Measurements from ENCODE around the gene LNX2.
"Not testable (repeated sequence)": the region's sequence is repeated elsewhere in the genome, so short reads cannot be mapped to it uniquely, and the experiment has no call there.

Gene LNX2

GRCh38 chr13:27636589-27637288, 16.4 kb upstream of the LNX2 start:
- no peak for DNase-seq

GRCh38 chr13:27635266-27635665, 14.9 kb upstream of the LNX2 start:
- no peak for DNase-seq

GRCh38 chr13:27634791-27635190, 14.5 kb upstream of the LNX2 start:
- no peak for DNase-seq

- no peak for DNase-seq
Observed at GRCh38 chr13:27634231-27634630, 13.9 kb upstream of the LNX2 start.

- no peak for DNase-seq
Observed at GRCh38 chr13:27632648-27633047, 12.3 kb upstream of the LNX2 start.

GRCh38 chr13:27632214-27632613, 11.9 kb upstream of the LNX2 start:
- no peak for DNase-seq

- no peak for DNase-seq
Observed at GRCh38 chr13:27631665-27632064, 11.3 kb upstream of the LNX2 start.

GRCh38 chr13:27631156-27631555, 10.8 kb upstream of the LNX2 start:
- DNase-seq = no peak

GRCh38 chr13:27628766-27629165, 8.4 kb upstream of the LNX2 start:
- DNase-seq = not testable (repeated sequence)

- DNase-seq = no peak
Observed at GRCh38 chr13:27628081-27628480, 7.8 kb upstream of the LNX2 start.

GRCh38 chr13:27627380-27627779, 7.1 kb upstream of the LNX2 start:
- no peak for DNase-seq

GRCh38 chr13:27625839-27626238, 5.5 kb upstream of the LNX2 start:
- DNase-seq = no peak

- DNase-seq = no peak
Observed at GRCh38 chr13:27624071-27624470, 3.7 kb upstream of the LNX2 start.

- DNase-seq = no peak
Observed at GRCh38 chr13:27622881-27623280, 2.6 kb upstream of the LNX2 start.

- DNase-seq = no peak
Observed at GRCh38 chr13:27622102-27622820, 1.9 kb upstream of the LNX2 start.

- DNase-seq = no peak
Observed at GRCh38 chr13:27621366-27622101, 1.2 kb upstream of the LNX2 start, which contains the start of gene POLR1D. POLR1D (plus strand) TSS chr13:27621892; CDS start chr13:27621984, 92 bp downstream.

GRCh38 chr13:27621116-27621365, 712 bp upstream of the LNX2 start:
- DNase-seq = no peak

- no peak for DNase-seq
Observed at GRCh38 chr13:27619728-27620376, 477 bp downstream of the LNX2 start.

- no peak for DNase-seq
Observed at GRCh38 chr13:27619093-27619727, 1.1 kb downstream of the LNX2 start.

- DNase-seq = no peak
Observed at GRCh38 chr13:27617881-27618321, 2.4 kb downstream of the LNX2 start.

- DNase-seq = no peak
Observed at GRCh38 chr13:27613628-27614027, 6.7 kb downstream of the LNX2 start.

GRCh38 chr13:27607125-27607524, 13.2 kb downstream of the LNX2 start:
- DNase-seq = no peak

- no peak for DNase-seq
Observed at GRCh38 chr13:27605610-27606200, 14.6 kb downstream of the LNX2 start.
